HG03457 (cell line): ENCODE measurements around the gene ZG16.
A peak's percentile ranks its signal among the peaks of the same experiment; 100 is the strongest.
"Not testable (repeated sequence)": the region's sequence is repeated elsewhere in the genome, so short reads cannot be mapped to it uniquely, and the experiment has no call there.

Experiments used
- ATAC-seq: cut with Tn5 transposase; IDR thresholded peaks from one replicate; pipeline ENCODE4 v1.9.1; 2021; ENCODE audit warnings: moderate number of reproducible peaks; ENCODE audit not compliant: unreplicated experiment

ZG16 gene

GRCh38 chr16:29783094-29783953, 5.3 kb downstream of the ZG16 start:
- not testable (repeated sequence) for ATAC-seq

- ATAC-seq, result no peak
Observed at GRCh38 chr16:29784157-29784556, 6.1 kb downstream of the ZG16 start.

- ATAC-seq, result no peak
Observed at GRCh38 chr16:29784901-29785500, 6.9 kb downstream of the ZG16 start.

- ATAC-seq, result not testable (repeated sequence)
Observed at GRCh38 chr16:29787155-29787554, 9.1 kb downstream of the ZG16 start.

GRCh38 chr16:29789775-29790182, 11.7 kb downstream of the ZG16 start:
- no peak for ATAC-seq

- peak; percentile 83 for ATAC-seq
Observed at GRCh38 chr16:29790183-29790948, 12.3 kb downstream of the ZG16 start, which contains the start of gene KIF22. KIF22 (plus strand) TSS chr16:29790751; CDS start chr16:29790760, 9 bp downstream.

GRCh38 chr16:29790949-29791844, 13.1 kb downstream of the ZG16 start:
- ATAC-seq, result no peak

GRCh38 chr16:29791845-29792807, 14.1 kb downstream of the ZG16 start:
- ATAC-seq, result no peak

GRCh38 chr16:29793153-29793552, 15.1 kb downstream of the ZG16 start:
- ATAC-seq, result not testable (repeated sequence)

- ATAC-seq, result no peak
Observed at GRCh38 chr16:29794231-29794710, 16.2 kb downstream of the ZG16 start.

- ATAC-seq, result no peak
Observed at GRCh38 chr16:29802416-29802935, 24.4 kb downstream of the ZG16 start.

GRCh38 chr16:29804020-29804419, 26.0 kb downstream of the ZG16 start:
- ATAC-seq, result no peak

- ATAC-seq, result no peak
Observed at GRCh38 chr16:29804455-29805231, 26.6 kb downstream of the ZG16 start.

- peak; percentile 35 for ATAC-seq
Observed at GRCh38 chr16:29805232-29806098, 27.4 kb downstream of the ZG16 start.

GRCh38 chr16:29806099-29806579, 28.1 kb downstream of the ZG16 start, which contains the start of gene MAZ:
MAZ (plus strand) TSS chr16:29806529; CDS start chr16:29806702, 173 bp downstream.
- no peak for ATAC-seq

- no peak for ATAC-seq
Observed at GRCh38 chr16:29806641-29807425, 28.8 kb downstream of the ZG16 start.
